Omental fat pad (tissue), 4 donors: Measurements from ENCODE around the gene TNS1. TPM values are rescaled to one million over a fixed set of nuclear protein-coding genes. Genes with fewer than 3 reads are reported as not detected.

Experiments used
- ATAC-seq: fragments of 150-250 bp; one replicate; pipeline ENCODE4 v1.9.1; 2016; ENCODE audit warnings: mild to moderate bottlenecking, moderate library complexity; ENCODE audit not compliant: low FRiP score
- DNase-seq: peaks from one replicate; pipeline ENCODE4 v3.0.0-alpha.2; 2019; ENCODE audit warnings: low spot score
- total RNA-seq, 4 donors: library from RNA; depleted of rRNA; stranded (reverse); fragments of >200 nt; gene quantifications; one replicate each; pipeline ENCODE4 v1.1.0, GENCODE V29; 2016
- TF ChIP-seq, protein P1 (sequence below), 3 donors: fragments of 450-650 bp; IDR thresholded peaks; one replicate each; pipeline ENCODE4 v1.5.1; 2016 to 2017; ENCODE audit warnings: antibody characterized with exemption in 3 of 3, mild to moderate bottlenecking in 3 of 3, moderate library complexity in 2 of 3

Gene TNS1
- total RNA-seq, 4 donors from 2014 or later, result 135 to 453 (median 361) TPM

DNA sequence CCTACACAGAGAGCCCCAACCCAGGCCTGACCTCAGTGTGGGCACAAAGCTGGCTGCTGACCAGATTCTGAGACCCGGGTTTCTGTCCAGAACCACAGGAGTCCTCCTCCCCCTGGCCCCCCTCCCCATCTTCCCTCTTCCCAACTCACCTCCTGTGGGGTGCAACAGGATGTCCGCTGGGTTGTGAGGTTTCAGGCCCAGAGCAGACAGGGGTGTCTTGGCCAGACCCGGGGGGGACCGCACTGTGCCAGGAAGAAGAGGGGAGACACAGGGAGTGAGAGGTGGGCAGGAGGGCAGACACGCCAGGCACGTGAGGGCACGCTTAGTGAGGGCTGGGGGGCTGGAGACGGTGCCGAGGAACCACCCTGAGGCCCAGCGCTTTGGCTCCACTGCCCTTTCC, 171.5 kb downstream of the TNS1 start:
- TF ChIP-seq, protein P1, sequence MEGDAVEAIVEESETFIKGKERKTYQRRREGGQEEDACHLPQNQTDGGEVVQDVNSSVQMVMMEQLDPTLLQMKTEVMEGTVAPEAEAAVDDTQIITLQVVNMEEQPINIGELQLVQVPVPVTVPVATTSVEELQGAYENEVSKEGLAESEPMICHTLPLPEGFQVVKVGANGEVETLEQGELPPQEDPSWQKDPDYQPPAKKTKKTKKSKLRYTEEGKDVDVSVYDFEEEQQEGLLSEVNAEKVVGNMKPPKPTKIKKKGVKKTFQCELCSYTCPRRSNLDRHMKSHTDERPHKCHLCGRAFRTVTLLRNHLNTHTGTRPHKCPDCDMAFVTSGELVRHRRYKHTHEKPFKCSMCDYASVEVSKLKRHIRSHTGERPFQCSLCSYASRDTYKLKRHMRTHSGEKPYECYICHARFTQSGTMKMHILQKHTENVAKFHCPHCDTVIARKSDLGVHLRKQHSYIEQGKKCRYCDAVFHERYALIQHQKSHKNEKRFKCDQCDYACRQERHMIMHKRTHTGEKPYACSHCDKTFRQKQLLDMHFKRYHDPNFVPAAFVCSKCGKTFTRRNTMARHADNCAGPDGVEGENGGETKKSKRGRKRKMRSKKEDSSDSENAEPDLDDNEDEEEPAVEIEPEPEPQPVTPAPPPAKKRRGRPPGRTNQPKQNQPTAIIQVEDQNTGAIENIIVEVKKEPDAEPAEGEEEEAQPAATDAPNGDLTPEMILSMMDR (IDR thresholded peaks at IDR 0.05), result no peak
- DNase-seq (no peak), ATAC-seq (no peak)

- DNase-seq (no peak), ATAC-seq (no peak)
- TF ChIP-seq, protein P1 (IDR thresholded peaks at IDR 0.05), result no peak
Measured at GRCh38 chr2:217830807-217831206, 172.0 kb downstream of the TNS1 start.

GRCh38 chr2:217830061-217830460, 172.7 kb downstream of the TNS1 start:
- TF ChIP-seq, protein P1 (IDR thresholded peaks at IDR 0.05), result no peak
- no peak for DNase-seq
- no peak for ATAC-seq

DNA sequence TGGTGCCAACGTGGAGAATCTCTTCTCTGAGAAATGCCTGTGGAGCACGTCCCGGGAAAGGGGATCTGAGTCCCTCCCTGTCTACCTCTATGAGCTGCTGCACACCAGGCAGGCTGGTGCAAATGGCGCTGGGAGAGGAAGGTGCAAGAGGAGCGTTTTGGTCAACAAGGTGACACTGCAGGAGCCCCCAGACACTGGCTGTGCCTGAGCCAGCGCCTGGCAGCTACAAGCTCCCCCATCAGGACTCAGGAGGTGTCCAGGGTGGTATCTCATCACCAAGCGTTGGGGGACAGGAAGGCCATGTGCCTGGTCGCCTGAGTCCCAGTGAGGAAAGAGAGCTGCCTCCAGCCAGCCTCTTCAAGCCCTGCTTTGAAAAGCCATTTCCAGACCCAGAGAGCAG, 173.4 kb downstream of the TNS1 start:
- DNase-seq (no peak), ATAC-seq (no peak)
- TF ChIP-seq, protein P1 (IDR thresholded peaks at IDR 0.05), result no peak

- ATAC-seq (no peak), DNase-seq (no peak)
- TF ChIP-seq, protein P1 (IDR thresholded peaks at IDR 0.05), result no peak
Measured at GRCh38 chr2:217828336-217828735, 174.5 kb downstream of the TNS1 start.

DNA sequence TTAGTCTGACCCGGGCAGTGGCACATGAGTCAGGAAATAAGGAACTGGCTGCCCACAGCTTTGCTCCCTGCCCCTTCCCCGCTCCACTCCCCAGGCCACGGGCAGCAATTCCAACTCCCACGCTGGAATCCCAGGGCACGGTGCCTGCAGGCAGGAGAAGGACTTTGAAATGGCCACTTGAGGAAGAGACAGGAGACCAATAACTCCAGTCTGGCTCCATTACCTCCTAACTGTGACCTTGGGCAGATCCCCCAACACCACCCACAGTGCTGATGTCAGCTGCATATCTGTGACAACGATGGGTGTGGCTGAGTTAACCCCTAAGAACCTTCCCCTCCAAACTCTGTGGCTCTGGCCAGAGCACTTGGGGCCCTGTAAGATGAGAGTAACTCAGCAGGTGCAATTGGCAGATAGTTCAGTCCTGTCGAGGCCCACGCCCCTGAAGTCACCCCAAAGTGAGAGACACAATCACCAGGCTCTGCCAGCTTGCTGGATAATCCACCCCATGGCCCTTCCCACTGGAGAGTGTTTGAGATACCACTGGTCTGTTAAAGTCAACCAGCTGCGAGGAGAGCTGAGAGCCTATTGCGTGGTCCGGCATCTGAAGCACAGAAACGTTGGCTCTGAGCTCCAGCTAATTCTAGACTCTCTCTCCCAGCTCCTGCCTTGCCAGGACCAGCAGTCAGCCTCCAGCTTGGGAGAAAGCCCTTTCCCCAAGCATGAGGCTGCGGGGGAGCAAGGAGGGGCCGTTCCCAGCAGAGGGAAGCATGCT, 175.2 kb downstream of the TNS1 start:
- ATAC-seq (peak; percentile 43), DNase-seq (no peak)
- TF ChIP-seq, protein P1 (IDR thresholded peaks at IDR 0.05), result no peak

DNA sequence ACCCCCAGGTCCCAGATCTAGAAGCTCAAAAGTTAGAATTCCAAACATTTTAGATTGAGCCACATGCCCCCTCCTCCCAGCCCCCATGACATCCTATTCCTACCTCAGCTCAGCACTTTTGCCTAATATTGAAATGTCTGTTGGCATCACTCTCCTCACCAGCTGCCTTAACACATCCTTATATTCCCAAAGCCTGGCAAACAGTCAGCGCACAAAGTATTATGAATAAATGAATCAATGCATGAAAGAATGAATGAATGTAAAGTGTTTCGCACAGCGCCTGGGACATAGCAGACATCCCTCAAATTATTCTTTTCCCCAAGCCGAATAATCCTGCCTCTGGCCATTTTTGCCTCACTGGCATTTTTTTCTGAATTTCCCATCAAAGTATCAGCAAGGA, 175.8 kb downstream of the TNS1 start:
- no peak for DNase-seq
- no peak for ATAC-seq
- TF ChIP-seq, protein P1 (IDR thresholded peaks at IDR 0.05), result no peak
